NCI-H345 treated with DMSO at 0.1 percent for 48 hours (cell line): ENCODE data around the gene ATAD2B.
A peak's percentile ranks its signal among the peaks of the same experiment; 100 is the strongest.
"Not testable (repeated sequence)": the region's sequence is repeated elsewhere in the genome, so short reads cannot be mapped to it uniquely, and the experiment has no call there.

ENCODE experiments used
- DNase-seq: peaks from one replicate; lab custom pipeline; 2025; ENCODE audit not compliant: unreplicated experiment; lab: John Stamatoyannopoulos, UW

Gene ATAD2B

GRCh38 chr2:23751747-23752265 is 175.1 kb downstream of the ATAD2B start:
- DNase-seq = no peak

DNA sequence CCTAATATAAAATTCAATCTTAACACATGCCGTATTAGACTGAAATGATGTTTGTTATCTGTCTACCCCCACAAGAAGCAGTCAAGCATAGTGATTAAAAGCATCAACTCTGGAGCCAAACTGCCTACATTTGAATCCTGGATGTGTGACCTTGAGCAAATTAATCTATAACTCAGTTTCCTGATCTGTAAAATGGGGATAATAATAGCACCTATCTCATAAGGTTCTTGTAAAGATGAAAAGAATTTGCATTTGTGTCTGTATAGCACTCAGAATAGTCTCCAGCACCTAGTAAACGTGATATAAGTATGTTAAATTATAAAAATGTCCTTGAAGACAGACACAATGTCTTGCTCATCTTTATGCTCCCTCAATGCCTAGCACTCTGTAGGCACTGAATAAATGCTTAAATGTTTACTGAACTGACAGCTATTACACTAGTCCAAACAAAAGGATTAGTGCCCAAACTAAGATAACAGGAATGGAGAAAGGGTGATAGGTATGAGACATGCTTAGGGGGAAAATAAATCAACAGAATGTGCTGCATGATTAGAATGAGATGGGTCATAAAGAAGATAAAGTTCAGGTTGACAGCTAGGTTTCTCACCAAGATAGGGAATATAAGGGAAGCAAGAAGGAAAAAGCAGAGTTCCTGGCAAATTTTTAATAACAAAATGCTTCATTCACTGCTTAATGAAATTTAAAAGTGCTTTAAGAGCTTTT is 180.6 kb downstream of the ATAD2B start:
- no peak for DNase-seq

- DNase-seq = no peak
Measured at GRCh38 chr2:23745726-23746105, 181.2 kb downstream of the ATAD2B start.

GRCh38 chr2:23745068-23745725 is 181.7 kb downstream of the ATAD2B start:
- DNase-seq = no peak

- not testable (repeated sequence) for DNase-seq
Measured at GRCh38 chr2:23736783-23737182, 190.1 kb downstream of the ATAD2B start.

DNA sequence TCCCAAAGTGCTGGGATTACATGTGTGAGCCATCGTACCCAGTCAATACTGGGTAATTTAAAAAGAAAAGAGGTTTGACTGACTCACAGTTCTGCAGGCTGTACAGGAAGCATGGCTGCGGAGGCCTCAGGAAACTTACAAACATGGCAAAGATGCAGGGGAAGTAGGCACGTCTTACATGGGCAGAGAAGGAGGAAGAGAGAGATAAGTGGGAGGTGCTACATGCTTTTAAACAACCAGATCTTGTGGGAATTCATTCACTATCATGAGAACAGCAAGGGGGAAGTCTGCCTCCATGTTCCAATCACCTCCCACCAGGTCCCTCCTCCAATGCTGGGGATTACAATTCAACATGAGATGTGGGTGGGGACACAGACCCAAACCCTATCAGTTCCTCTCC is 192.5 kb downstream of the ATAD2B start:
- no peak for DNase-seq

GRCh38 chr2:23723029-23723428 is 203.9 kb downstream of the ATAD2B start:
- not testable (repeated sequence) for DNase-seq

- no peak for DNase-seq
Measured at GRCh38 chr2:23722255-23722654, 204.7 kb downstream of the ATAD2B start.

DNA sequence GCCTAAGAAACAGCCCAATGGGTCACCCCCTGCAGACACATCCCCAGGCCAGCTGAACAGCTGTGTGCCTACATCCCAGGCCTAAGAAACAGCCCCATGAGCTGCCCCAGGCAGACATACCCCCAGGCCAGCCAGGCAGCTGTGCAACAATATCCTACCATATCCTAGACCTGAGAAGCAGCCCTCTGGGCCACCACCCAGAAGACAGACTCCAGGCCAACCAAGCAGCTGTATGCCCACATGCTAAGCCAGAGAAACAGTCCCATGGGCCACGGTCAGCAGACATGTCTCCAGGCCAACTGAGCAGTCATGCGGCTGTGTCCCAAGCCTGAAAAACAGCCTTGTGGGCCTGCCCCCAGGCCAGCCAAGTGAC is 205.5 kb downstream of the ATAD2B start:
- DNase-seq = no peak

- DNase-seq = no peak
Measured at GRCh38 chr2:23720705-23721453, 206.0 kb downstream of the ATAD2B start.

- no peak for DNase-seq
Measured at GRCh38 chr2:23719716-23720115, 207.2 kb downstream of the ATAD2B start.

DNA sequence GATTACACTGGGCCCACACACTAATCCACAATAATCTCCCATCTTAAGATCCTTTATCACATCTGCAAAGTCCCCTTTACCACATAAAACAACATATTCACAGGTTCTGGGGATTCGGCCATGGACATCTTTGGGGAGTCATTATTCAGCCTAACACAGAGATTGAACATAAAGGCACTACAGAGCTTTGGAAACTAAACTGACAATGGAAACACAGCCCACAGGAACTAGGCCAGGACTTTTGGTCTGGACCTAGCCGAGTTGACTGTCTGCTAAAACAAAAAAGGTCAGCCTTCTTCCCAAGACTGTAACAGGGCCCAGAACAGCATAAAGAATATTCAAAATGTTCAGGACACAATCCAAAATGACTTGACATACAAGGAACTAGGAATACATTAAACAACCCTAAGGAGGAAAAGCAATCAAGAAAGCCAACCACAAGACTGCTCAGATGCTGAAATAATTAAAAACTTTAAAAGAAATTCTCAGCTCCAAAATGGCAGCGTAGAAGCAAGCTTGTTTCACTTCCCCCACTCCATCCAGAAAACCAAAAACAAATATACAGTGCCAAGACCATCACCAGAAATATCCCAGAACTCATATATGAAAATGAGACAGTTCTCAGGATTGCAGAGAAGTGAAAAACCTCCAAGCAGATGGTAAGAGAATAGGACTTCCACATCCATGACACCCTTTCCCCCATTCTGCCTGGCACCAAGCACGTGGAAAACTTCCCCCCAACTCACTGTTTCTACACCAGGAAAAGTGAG is 207.8 kb downstream of the ATAD2B start:
- no peak for DNase-seq

GRCh38 chr2:23713351-23713750 is 213.6 kb downstream of the ATAD2B start:
- DNase-seq = no peak

DNA sequence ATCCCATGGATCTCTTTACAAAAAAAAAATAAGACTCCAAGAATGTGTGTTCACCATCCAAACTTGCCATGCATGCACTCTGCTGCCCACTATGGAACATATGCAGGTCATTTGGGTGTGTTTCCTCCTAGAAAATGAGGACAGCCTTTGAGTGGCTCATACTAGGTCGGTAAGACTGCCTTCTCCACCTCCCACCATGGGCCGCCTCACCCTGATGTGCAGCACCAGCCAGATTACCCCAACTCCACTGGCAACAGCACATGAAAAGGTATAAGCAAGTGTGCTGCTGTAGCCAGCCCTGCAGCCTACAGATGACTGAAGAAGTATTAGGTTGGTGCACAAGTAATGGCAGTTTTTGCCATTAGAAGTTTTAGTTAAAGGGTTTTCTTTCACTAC is 214.2 kb downstream of the ATAD2B start:
- no peak for DNase-seq

DNA sequence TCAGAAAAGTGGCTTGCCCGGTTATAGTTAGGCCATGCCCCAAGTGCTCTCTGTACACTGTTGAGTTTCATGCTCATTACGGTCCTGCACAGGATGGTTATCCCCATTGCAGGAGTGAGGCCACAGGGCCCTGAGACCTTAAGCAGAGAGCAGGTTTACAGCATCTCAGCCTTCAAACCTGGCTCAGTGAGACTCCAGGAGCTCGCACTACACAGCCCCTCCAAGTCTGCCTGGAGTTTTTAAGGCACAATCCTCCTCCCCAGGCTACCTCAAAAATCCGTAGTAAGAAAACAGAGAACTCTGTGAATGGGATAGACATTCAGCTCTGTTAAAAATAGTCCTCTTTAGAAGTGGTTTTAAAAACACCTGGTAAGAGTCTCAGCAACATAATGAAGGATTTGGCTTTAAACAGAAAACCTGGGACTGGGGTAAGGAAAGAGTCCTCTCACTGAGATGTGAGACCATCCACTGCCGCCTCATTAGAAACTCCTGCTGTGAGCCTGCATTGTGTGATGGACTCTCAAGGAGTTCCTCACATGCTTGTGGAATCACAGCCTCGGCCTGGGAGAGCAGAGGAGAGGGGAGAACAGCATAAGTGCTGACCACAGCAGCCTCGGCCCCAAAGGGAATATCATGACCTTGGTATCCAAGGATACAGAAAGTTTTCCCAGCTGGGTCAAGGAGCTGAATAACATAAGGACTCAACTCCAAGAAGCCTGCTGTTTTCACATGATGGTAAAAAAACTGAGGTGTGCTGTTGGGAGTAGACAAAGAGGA is 214.8 kb downstream of the ATAD2B start:
- DNase-seq = no peak

- peak; percentile 14 for DNase-seq
Measured at GRCh38 chr2:23709311-23709710, 217.6 kb downstream of the ATAD2B start.

DNA sequence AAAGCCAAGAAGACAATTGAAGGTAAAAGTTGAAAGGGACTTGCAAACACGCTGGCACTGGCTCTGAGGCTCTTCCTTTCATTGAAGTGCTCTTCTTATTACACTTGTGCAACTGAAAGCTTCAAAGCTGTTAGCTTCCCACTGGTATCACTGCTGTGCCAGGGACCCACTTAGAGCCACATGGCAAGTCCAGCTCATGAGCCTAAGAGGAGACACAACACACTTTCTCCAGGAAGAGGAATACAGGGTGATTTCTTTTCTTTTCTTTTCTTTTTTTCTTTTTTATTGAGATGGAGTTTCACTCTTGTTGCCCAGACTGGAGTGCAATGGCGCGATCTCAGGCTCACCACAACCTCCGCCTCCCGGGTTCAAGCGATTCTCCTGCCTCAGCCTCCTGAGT is 218.2 kb downstream of the ATAD2B start:
- peak; percentile 22 for DNase-seq

GRCh38 chr2:23707096-23707495 is 219.8 kb downstream of the ATAD2B start:
- no peak for DNase-seq

GRCh38 chr2:23706613-23707078 is 220.3 kb downstream of the ATAD2B start:
- DNase-seq = no peak
